ENCODE data around the gene COL18A1. TPM values are rescaled to one million over a fixed set of nuclear protein-coding genes. Genes with fewer than 3 reads are reported as not detected.

Gene COL18A1
- total RNA-seq, 4 donors from 2014 or later = 16.4 to 42.2 (median 20.7) TPM

DNA sequence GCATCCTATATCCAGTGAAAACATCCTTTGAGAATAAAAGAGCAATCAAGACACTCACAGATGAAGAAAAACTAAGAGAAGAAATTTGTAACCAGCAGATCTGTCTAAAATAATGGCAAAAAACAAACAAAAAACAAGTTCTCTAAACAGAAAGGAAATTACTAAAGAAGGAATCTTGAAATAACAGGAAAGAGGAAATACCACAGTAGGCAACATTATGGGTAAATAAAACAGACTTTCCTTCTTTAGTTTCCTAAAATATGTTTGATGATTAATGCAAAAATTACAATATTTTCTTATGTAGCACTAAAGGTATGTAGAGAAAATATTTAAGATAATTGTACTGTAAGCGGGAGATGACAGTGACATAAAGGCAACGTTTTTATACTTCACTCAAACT is 113.8 kb downstream of the COL18A1 start:
- ATAC-seq (no peak), DNase-seq (no peak)
- in situ Hi-C loops (cut with MboI; ENCODE audit: low sequenced_read_pairs in 4 of 4) (no loop called here), intact Hi-C loops (cut with DNase I; ENCODE audit: low total_unique reads) (no loop called here)
- H3K36me3 ChIP-seq = peaks cover 0 to 6% of the 10 kb centered on the region in 2 donors
- no peaks in the 10 kb centered on the region for H3K4me1 ChIP-seq
- H3K4me3 ChIP-seq = no peak overlapping the region
- no peak for TF ChIP-seq POLR2A (IDR thresholded peaks at IDR 0.05)
- TF ChIP-seq CTCF (IDR thresholded peaks at IDR 0.05 in 4 of 5, conservative IDR thresholded peaks at IDR 0.05 in 1 of 5) = no peak
- H3K9me3 ChIP-seq = peaks cover 0 to 31% (median 6%) of the 10 kb centered on the region in 3 donors
- no peaks in the 10 kb centered on the region for H3K27me3 ChIP-seq
- no peak overlapping the region for H3K27ac ChIP-seq

DNA sequence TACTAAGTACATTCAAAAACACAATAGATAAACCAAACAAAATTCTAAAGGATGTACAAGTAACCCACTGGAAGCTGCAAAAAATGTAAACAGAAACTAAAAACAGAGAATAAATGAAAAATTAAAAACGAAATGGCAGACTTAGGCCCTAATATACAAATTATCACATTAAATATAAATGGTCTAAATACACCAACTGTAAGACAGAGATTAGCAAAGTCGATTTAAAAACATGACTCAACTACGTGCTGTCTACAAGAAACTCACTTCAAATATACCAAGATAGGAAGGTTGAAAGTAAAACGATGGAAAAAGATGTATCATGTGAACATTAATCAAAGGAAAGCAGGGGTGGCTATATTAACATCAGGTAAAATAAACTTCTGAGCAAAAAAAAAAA is 114.2 kb downstream of the COL18A1 start:
- Histone ChIP-seq H3K27me3 (no peaks in the 10 kb centered on the region), H3K27ac (no peak overlapping the region)
- intact Hi-C loops (cut with DNase I; ENCODE audit: low total_unique reads) = no loop called here

GRCh38 chr21:45521241-45521640 is 116.3 kb downstream of the COL18A1 start:
- Histone ChIP-seq H3K36me3 (peaks cover 0 to 6% of the 10 kb centered on the region in 2 donors), H3K4me1 (no peaks in the 10 kb centered on the region), H3K27me3 (no peaks in the 10 kb centered on the region), H3K9me3 (peaks cover 0 to 31% (median 6%) of the 10 kb centered on the region in 3 donors), H3K4me3 (no peak overlapping the region), H3K27ac (no peak overlapping the region)
- TF ChIP-seq POLR2A (IDR thresholded peaks at IDR 0.05) (no peak), CTCF (IDR thresholded peaks at IDR 0.05 in 4 of 5, conservative IDR thresholded peaks at IDR 0.05 in 1 of 5) (no peak)
- ATAC-seq = no peak
- intact Hi-C loops (cut with DNase I; ENCODE audit: low total_unique reads) (no loop called here), in situ Hi-C loops (cut with MboI; ENCODE audit: low sequenced_read_pairs in 4 of 4) (no loop called here)
- DNase-seq = no peak

More for the DNA sequence above, 114.2 kb downstream of the COL18A1 start:
- ATAC-seq (no peak), DNase-seq (no peak)
- Histone ChIP-seq H3K9me3 (peaks cover 0 to 31% (median 6%) of the 10 kb centered on the region in 3 donors), H3K36me3 (peaks cover 0 to 6% of the 10 kb centered on the region in 2 donors), H3K4me1 (no peaks in the 10 kb centered on the region), H3K4me3 (peak overlapping the region in 1 of 4 donors; percentile 8)
- TF ChIP-seq POLR2A (IDR thresholded peaks at IDR 0.05) = no peak
- TF ChIP-seq CTCF (IDR thresholded peaks at IDR 0.05 in 4 of 5, conservative IDR thresholded peaks at IDR 0.05 in 1 of 5) = no peak
- in situ Hi-C loops (cut with MboI; ENCODE audit: low sequenced_read_pairs in 4 of 4) = no loop called here

GRCh38 chr21:45522381-45522780 is 117.4 kb downstream of the COL18A1 start:
- ATAC-seq = no peak
- in situ Hi-C loops (cut with MboI; ENCODE audit: low sequenced_read_pairs in 4 of 4) = no loop called here
- peaks cover 0 to 31% (median 6%) of the 10 kb centered on the region in 3 donors for H3K9me3 ChIP-seq

More at GRCh38 chr21:45522381-45522780, 117.4 kb downstream of the COL18A1 start:
- Histone ChIP-seq H3K27ac (no peak overlapping the region), H3K27me3 (no peaks in the 10 kb centered on the region), H3K36me3 (peaks cover 0 to 6% of the 10 kb centered on the region in 2 donors), H3K4me3 (no peak overlapping the region), H3K4me1 (no peaks in the 10 kb centered on the region)
- intact Hi-C loops (cut with DNase I; ENCODE audit: low total_unique reads) = no loop called here
- DNase-seq = no peak
- TF ChIP-seq POLR2A (IDR thresholded peaks at IDR 0.05) = no peak
- TF ChIP-seq CTCF (IDR thresholded peaks at IDR 0.05 in 4 of 5, conservative IDR thresholded peaks at IDR 0.05 in 1 of 5) = no peak
